Dedifferentiated amniotic fluid mesenchymal stem cell (primary cell): ENCODE results near the gene CCDC146.
"Not testable (repeated sequence)": the region's sequence is repeated elsewhere in the genome, so short reads cannot be mapped to it uniquely, and the experiment has no call there.

Experiments used
- DNase-seq: peaks from one replicate; pipeline ENCODE4 v3.0.0-alpha.2; 2016; ENCODE audit errors: extremely low spot score

Gene CCDC146

GRCh38 chr7:77121860-77122681 lies at the start of gene CCDC146:
TSS of gene CCDC146 (plus strand) at chr7:77122615. CDS start at chr7:77167669, 45,054 bp downstream.
- DNase-seq = peak; percentile 99

- DNase-seq = not testable (repeated sequence)
These were observed 47.5 kb upstream of the CCDC146 start for GRCh38 chr7:77074786-77075396.

- not testable (repeated sequence) for DNase-seq
These were observed 45.4 kb upstream of the CCDC146 start for GRCh38 chr7:77077060-77077459.

- DNase-seq = not testable (repeated sequence)
These were observed 43.3 kb upstream of the CCDC146 start for GRCh38 chr7:77079112-77079511.

- not testable (repeated sequence) for DNase-seq
These were observed 42.8 kb upstream of the CCDC146 start for GRCh38 chr7:77079624-77080023.

- not testable (repeated sequence) for DNase-seq
These were observed 42.2 kb upstream of the CCDC146 start for GRCh38 chr7:77080236-77080635.

- not testable (repeated sequence) for DNase-seq
These were observed 40.2 kb upstream of the CCDC146 start for GRCh38 chr7:77082192-77082591.

- not testable (repeated sequence) for DNase-seq
These were observed 30.1 kb upstream of the CCDC146 start for GRCh38 chr7:77092301-77092700.

GRCh38 chr7:77100501-77100900 lies 21.9 kb upstream of the CCDC146 start:
- DNase-seq = not testable (repeated sequence)

- DNase-seq = not testable (repeated sequence)
These were observed 21.2 kb upstream of the CCDC146 start for GRCh38 chr7:77101187-77101586.

- not testable (repeated sequence) for DNase-seq
These were observed 19.7 kb upstream of the CCDC146 start for GRCh38 chr7:77102671-77103070.

- not testable (repeated sequence) for DNase-seq
These were observed 16.5 kb upstream of the CCDC146 start for GRCh38 chr7:77105904-77106303.

GRCh38 chr7:77107659-77108058 lies 14.8 kb upstream of the CCDC146 start:
- DNase-seq = not testable (repeated sequence)

- DNase-seq = not testable (repeated sequence)
These were observed 14.1 kb upstream of the CCDC146 start for GRCh38 chr7:77108362-77108761.

GRCh38 chr7:77112719-77113306 lies 9.6 kb upstream of the CCDC146 start:
- DNase-seq = not testable (repeated sequence)

GRCh38 chr7:77125486-77125885 lies 3.1 kb downstream of the CCDC146 start:
- DNase-seq = peak; percentile 15

GRCh38 chr7:77127009-77127408 lies 4.6 kb downstream of the CCDC146 start:
- DNase-seq = not testable (repeated sequence)

- not testable (repeated sequence) for DNase-seq
These were observed 6.4 kb downstream of the CCDC146 start for GRCh38 chr7:77128582-77129410.

- DNase-seq = not testable (repeated sequence)
These were observed 9.4 kb downstream of the CCDC146 start for GRCh38 chr7:77131781-77132180.

- not testable (repeated sequence) for DNase-seq
These were observed 16.3 kb downstream of the CCDC146 start for GRCh38 chr7:77138668-77139067.

- not testable (repeated sequence) for DNase-seq
These were observed 17.9 kb downstream of the CCDC146 start for GRCh38 chr7:77140291-77140690.

GRCh38 chr7:77152232-77152631 lies 29.8 kb downstream of the CCDC146 start:
- not testable (repeated sequence) for DNase-seq
